CD4-positive, alpha-beta T cell treated with Interferon gamma for 1 hour (primary cell): ENCODE results near the gene ZC3H18.

Experiments used
- DNase-seq: peaks from one replicate; pipeline ENCODE4 v3.0.0-alpha.2; 2020

Gene ZC3H18

GRCh38 chr16:88627531-88628411, 57.6 kb downstream of the ZC3H18 start:
- DNase-seq: no peak

GRCh38 chr16:88628512-88628974, 58.3 kb downstream of the ZC3H18 start:
- DNase-seq: no peak

DNA sequence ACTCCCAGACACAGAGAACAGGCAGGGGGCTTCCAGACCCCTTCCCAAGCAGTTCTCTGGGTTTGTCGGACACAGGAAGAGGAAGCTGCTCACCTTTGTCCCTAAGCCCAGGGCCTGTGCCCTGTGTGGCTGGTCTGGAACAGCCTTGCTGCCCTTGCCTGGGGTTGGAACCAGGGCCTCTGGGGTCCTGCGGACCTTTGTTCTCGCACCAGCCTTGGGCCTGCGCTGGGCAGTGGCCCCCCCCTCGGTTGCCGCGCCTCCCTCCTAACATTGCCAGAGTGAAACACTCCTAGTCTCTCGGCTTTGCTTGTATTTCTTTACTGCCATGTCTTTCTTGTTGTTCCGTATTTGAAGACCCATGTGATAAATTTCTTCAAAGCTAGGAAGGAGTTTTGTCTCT, 59.6 kb downstream of the ZC3H18 start:
- no peak for DNase-seq

DNA sequence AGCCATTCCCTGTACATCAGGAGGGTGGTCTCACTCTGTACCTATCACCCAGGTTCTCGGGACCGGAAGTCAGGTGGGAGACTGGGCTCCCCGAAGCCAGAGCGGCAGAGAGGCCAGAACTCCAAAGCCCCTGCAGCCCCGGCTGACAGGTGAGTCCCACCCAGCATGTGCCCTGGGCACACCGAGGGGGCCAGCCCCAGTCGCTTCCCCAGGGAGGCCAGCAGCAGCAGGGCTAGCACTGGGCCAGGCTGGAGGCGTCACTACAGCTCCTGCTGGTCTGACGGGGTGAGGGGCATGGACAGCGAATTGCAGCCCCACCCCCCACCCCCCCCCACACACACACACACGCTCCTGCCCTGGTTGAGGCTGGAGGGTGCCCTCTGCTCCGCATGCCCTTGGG, 60.2 kb downstream of the ZC3H18 start:
- no peak for DNase-seq

DNA sequence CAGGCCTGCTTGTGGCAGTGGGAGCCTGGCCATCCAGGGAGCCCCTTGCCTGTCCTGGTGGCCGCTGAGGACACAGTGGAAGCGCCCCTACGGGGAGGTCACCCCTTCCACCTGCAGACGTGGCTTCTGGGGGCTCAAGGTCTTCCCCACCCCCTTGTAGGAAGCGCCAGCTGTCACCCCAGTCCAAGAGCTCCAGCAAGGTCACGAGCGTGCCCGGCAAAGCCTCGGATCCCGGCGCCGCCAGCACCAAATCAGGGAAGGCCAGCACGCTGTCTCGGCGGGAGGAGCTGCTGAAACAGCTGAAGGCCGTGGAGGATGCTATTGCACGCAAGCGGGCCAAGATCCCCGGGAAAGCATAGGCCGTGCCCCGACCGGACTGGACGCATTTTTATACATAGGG, 60.7 kb downstream of the ZC3H18 start:
- DNase-seq: no peak

DNA sequence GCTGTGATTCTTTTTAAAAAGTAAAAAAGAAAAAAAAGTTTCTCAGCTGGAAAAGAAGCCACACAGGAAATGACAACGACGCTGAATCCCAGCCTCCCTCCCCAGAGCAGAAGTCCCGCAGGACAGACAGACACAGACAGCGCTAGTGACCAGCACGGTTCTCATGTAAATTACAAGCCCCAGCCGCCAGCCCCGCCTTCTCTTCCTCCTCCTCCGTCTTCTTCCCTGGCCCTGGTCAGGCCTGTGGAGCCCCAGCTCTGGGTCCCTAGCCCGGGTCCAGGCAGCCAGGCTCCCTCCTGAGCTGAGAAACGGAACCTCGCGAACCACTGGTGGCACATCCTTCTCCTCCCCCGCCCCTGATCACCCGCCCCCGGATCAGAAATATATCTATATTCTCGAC, 61.2 kb downstream of the ZC3H18 start:
- DNase-seq: no peak

DNA sequence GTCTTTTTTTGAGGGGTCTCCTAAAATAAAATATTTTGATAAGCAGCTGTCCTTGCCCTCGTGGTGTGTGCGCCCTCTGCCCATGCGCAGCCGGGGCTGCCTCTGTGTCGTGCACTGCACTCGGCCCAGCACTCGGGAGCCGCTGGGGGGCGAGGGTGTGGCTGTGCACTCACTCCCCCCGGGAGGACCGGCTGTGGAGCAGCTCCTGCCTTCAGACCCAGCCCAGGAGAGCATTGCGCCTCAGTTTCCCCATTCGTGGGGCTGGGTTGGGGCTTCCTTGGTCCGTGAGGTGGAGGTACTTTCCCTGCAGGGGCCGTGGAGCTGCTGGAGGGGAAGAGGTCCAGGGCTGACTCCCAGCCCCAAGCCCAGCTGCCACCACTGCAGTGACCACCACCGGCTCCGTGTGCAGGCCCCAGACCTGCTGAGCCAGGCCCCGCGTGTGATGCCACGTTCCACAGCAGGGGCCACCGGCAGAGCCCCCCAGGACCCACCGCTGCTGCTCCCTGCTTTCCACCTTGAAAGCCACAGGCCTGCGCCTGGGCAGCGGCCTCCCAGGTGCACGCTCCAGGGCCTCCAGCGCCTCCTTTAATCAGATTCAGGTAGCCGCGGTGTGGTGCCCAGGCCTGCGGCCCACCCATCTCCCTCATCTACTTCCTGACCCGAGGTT, 61.9 kb downstream of the ZC3H18 start:
- no peak for DNase-seq

GRCh38 chr16:88632587-88632930, 62.4 kb downstream of the ZC3H18 start:
- no peak for DNase-seq

DNA sequence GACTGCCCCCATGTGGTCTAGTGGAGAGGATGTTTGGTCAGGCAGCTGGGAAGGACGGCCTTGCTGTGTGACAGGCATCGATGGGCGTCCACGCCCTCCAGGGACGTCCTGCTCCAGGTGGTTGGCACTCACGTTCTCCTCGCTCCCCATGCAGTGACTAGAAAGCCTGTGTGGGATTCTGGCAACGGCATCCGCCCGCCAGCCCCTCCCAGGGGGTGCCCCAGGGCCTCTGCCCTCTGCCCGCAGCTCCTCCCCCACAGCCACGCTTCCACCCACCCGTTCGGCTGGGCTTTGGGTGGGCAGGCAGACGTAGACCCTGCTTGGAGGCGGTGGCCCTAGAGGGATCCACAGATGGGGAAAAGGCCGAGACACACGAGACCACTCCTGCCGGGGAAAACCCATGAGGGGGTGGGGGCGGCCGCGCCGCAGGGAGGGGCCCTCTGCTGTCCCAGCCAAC, 63.5 kb downstream of the ZC3H18 start:
- DNase-seq: peak; percentile 69

GRCh38 chr16:88634141-88634993, 64.2 kb downstream of the ZC3H18 start:
- DNase-seq: peak; percentile 63

- DNase-seq: no peak
Measured at GRCh38 chr16:88634994-88635670, 64.9 kb downstream of the ZC3H18 start.

- DNase-seq: no peak
Measured at GRCh38 chr16:88635671-88636319, 65.6 kb downstream of the ZC3H18 start.

DNA sequence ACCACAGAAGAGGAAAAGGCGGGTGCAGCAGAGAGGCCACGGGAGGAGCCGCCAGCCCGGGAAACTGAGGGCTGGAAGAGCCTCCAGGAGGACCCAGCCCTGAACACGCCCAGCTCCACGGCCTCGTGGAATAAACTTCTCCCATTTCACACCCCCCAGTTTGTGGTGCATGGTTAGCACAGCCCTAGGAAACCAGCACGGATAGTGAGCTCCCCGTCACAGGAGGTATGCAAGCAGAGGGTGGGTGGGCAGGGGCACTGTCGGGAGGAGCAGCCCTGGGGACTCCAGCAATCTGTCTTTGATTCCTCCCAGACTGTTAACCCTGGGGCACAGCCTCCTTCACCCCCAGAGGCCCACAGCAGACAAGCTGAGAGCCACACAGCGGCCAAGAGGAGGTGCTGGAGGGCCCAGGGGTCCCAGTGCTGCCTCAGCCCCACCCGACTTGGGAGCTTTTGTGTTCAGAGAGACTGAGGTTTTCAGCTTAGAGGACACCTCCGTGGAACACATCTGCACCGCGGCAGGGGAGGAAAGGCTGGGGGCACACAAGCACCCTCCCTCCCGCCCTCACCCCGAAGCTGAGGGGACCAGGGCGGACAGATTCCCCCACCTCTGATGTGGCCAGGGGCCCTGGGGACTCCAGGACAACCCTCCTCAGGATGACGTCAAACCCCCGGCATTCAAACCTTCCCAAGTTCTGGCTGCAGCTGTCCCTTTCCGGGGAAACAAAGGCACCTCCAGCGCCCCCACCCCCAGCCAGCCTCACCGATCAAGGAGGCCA, 66.5 kb downstream of the ZC3H18 start:
- peak; percentile 11 for DNase-seq

GRCh38 chr16:88638323-88639230, 68.4 kb downstream of the ZC3H18 start, which contains the start of gene IL17C:
TSS of gene IL17C (plus strand) at chr16:88638572. CDS start at chr16:88638642, 70 bp downstream.
- peak; percentile 42 for DNase-seq

GRCh38 chr16:88639231-88640038, 69.2 kb downstream of the ZC3H18 start:
- no peak for DNase-seq

DNA sequence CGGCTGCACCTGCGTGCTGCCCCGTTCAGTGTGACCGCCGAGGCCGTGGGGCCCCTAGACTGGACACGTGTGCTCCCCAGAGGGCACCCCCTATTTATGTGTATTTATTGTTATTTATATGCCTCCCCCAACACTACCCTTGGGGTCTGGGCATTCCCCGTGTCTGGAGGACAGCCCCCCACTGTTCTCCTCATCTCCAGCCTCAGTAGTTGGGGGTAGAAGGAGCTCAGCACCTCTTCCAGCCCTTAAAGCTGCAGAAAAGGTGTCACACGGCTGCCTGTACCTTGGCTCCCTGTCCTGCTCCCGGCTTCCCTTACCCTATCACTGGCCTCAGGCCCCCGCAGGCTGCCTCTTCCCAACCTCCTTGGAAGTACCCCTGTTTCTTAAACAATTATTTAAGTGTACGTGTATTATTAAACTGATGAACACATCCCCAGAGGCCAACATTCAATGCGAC, 69.9 kb downstream of the ZC3H18 start:
- no peak for DNase-seq

DNA sequence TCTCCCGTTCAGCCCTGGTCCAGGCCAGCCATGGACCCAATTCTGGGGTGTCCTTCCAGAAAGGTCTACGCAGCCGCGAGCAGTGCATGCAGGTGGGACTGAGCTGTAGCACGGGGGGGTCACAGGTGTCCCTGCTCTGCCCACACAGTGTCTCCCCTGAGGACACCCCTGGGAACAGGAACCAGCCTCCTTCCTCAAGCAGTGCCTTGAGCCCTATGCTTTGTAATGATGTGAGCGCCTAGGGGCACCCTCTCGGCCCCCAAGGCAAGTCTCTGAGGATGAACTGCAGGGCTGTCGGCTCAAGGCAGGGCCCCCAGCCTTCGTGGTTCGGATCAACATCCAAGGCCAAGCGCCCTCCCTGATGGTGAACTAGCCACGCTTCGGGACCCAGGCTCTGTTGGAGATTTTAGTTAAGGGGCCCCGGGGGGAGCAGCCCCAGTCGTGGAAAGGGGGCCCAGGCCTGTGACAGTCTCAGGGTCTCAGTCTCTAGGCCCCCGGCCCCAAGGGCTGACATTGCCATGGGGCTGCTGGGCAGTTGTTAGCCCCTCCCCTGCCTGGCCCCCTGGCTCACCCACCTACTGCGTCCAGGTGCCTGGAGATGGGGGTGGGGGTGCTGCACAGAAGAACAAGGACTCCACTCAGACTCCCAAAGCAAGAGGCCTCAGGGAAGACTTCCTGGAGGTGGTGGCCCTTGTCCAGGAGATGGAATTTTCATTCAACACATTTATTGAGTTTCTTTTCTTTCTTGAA, 70.5 kb downstream of the ZC3H18 start:
- DNase-seq: no peak
